NT2/D1 (cell line): ENCODE measurements around the gene CD300H.
A peak's percentile ranks its signal among the peaks of the same experiment; 100 is the strongest.

ENCODE experiments used
- DNase-seq: peaks from one replicate; pipeline ENCODE4 v3.0.0-alpha.2; 2011; ENCODE audit warnings: low read depth, low spot score
- H3K27me3 ChIP-seq: 2 replicates; pipeline ENCODE4 v1.6.0; 2011; ENCODE audit warnings: mild to moderate bottlenecking; ENCODE audit not compliant: insufficient read length, insufficient read depth
- H3K36me3 ChIP-seq: 2 replicates; pipeline ENCODE4 v1.6.1; 2011; ENCODE audit warnings: mild to moderate bottlenecking, low read length, mixed read lengths; ENCODE audit not compliant: insufficient read depth, insufficient read length
- H3K4me1 ChIP-seq: 2 replicates; pipeline ENCODE4 v1.5.1; 2011; ENCODE audit not compliant: insufficient read depth, insufficient read length
- H3K4me3 ChIP-seq: 2 replicates; pipeline ENCODE4 v1.5.1; 2011; ENCODE audit warnings: low read depth; ENCODE audit not compliant: insufficient read length
- H3K9ac ChIP-seq: 2 replicates; pipeline ENCODE4 v1.6.0; 2011; ENCODE audit warnings: low read depth; ENCODE audit not compliant: insufficient read length
- H3K9me3 ChIP-seq: 2 replicates; pipeline ENCODE4 v1.5.1; 2011; ENCODE audit warnings: mild to moderate bottlenecking, low read length; ENCODE audit not compliant: insufficient read depth
- SUZ12 ChIP-seq: IDR thresholded peaks from 2 replicates; pipeline ENCODE4 v1.6.1; 2011; ENCODE audit not compliant: insufficient read length, insufficient read depth; ENCODE audit errors: extremely low read depth
- YY1 ChIP-seq: IDR thresholded peaks from 2 replicates; pipeline ENCODE4 v1.6.1; 2011; ENCODE audit not compliant: insufficient read length, insufficient read depth
- ZNF274 ChIP-seq: IDR thresholded peaks from 2 replicates; pipeline ENCODE4 v1.6.1; 2011; ENCODE audit warnings: mild to moderate bottlenecking, low read depth, low read length

Gene CD300H

DNA sequence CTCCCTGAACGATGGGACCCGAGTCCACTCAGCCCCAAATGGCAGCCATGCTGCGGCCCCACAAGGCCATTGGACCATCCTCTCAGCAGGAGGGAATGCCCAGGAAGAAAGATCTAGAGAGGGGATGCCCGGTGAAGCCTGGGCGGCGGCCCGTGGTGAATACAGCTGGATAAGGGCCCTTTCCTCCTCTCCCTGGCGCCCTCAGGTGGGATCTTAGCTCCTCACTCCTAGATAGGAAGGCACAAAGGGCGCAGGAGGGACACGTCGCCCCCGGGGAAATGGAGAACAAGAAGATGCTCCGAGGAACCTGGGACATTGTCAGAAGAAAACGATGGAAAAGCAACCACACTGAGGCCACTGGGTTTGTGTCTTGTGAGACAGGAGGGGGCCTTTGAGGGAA is 23.9 kb downstream of the CD300H start:
- Histone ChIP-seq H3K36me3 (no peaks in the 10 kb centered on the region), H3K9ac (no peak overlapping the region), H3K9me3 (no peaks in the 10 kb centered on the region), H3K4me3 (no peak overlapping the region), H3K27me3 (no peaks in the 10 kb centered on the region), H3K4me1 (no peaks in the 10 kb centered on the region)
- no peak for DNase-seq
- TF ChIP-seq YY1 (no peak), ZNF274 (no peak), SUZ12 (no peak)

DNA sequence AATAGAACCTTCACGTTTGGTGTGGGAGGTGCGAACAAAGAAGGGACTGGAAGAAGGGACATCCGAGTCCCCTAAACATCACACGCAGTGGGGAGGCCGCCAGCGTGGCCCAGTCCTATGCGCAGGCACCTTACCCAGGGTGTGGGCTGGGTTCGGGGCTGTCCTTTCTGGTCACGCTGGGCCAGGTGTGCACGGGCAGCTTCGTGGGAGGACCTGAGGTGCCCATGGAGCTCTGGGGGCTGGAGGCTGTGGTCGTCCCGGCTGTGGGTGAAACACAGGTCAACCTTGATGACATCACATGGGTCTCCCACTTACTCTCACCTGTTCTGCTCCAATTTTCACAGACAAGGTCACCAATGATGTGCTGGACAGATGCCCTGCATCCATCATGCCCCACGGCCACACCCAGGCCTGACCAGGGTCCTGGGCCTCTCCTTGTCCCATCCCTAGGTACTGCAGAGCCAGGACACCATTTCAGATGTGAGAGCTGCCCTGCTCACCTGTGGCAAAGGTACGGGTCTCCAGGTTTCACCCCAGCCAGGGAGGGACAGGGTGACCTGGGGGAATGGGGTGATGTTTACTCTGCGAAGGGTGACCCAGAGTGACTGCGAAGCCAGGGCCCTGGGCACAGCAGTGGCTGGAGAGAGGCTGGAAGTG is 24.5 kb downstream of the CD300H start:
- TF ChIP-seq SUZ12: no peak
- no peak for TF ChIP-seq YY1
- no peak for TF ChIP-seq ZNF274
- no peaks in the 10 kb centered on the region for H3K36me3 ChIP-seq
- no peak overlapping the region for H3K4me3 ChIP-seq
- H3K27me3 ChIP-seq: no peaks in the 10 kb centered on the region
- no peaks in the 10 kb centered on the region for H3K9me3 ChIP-seq
- H3K9ac ChIP-seq: no peak overlapping the region
- no peak for DNase-seq
- no peaks in the 10 kb centered on the region for H3K4me1 ChIP-seq

- Histone ChIP-seq H3K4me3 (no peak overlapping the region), H3K27me3 (no peaks in the 10 kb centered on the region), H3K4me1 (no peaks in the 10 kb centered on the region), H3K36me3 (no peaks in the 10 kb centered on the region), H3K9ac (no peak overlapping the region), H3K9me3 (no peaks in the 10 kb centered on the region)
- DNase-seq: no peak
- no peak for TF ChIP-seq YY1
- TF ChIP-seq SUZ12: no peak
- TF ChIP-seq ZNF274: no peak
Measured at GRCh38 chr17:74542166-74542565, 25.1 kb downstream of the CD300H start.

GRCh38 chr17:74541176-74542111 is 25.9 kb downstream of the CD300H start:
- H3K27me3 ChIP-seq: no peaks in the 10 kb centered on the region
- H3K4me3 ChIP-seq: no peak overlapping the region
- H3K4me1 ChIP-seq: no peaks in the 10 kb centered on the region
- H3K36me3 ChIP-seq: no peaks in the 10 kb centered on the region
- TF ChIP-seq YY1 (no peak), ZNF274 (no peak), SUZ12 (no peak)
- H3K9ac ChIP-seq: no peak overlapping the region
- H3K9me3 ChIP-seq: no peaks in the 10 kb centered on the region
- DNase-seq: no peak

DNA sequence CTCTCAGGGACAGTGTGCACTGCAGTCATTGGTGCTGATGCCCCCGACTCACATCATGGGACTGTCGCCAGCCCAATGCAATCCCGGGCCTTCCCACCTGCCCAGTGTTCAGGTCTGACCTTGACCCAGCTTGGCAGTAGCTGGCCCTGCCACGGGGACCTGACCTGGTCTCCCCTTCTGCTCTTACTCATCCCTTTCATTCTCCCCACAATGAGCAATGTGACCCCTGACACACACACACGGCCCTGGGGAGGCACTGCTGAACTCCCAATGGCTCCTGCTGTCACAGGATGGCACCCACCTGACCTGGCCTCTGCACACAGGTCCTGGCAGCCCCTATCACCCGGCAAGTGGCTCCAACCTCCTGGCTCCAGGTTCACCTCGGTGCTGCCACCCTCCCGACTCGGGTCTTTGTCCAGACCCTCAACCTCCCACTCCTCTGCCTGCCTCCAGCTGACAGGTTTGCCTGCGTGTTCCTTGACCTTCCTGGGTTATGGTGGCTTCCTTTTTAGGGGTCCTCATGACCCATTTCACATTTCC is 28.0 kb downstream of the CD300H start:
- Histone ChIP-seq H3K9ac (no peak overlapping the region), H3K36me3 (no peaks in the 10 kb centered on the region), H3K4me3 (no peak overlapping the region), H3K9me3 (peaks cover 8% of the 10 kb centered on the region; the same call in 1 of the 2 replicates), H3K27me3 (no peaks in the 10 kb centered on the region), H3K4me1 (no peaks in the 10 kb centered on the region)
- DNase-seq: no peak
- TF ChIP-seq YY1 (no peak), ZNF274 (no peak), SUZ12 (no peak)

- H3K4me3 ChIP-seq: no peak overlapping the region
- H3K9ac ChIP-seq: no peak overlapping the region
- TF ChIP-seq ZNF274: no peak
- no peak for TF ChIP-seq YY1
- H3K27me3 ChIP-seq: no peaks in the 10 kb centered on the region
- peaks cover 14% of the 10 kb centered on the region; the same call in 1 of the 2 replicates for H3K9me3 ChIP-seq
- DNase-seq: no peak
- no peaks in the 10 kb centered on the region for H3K4me1 ChIP-seq
- no peaks in the 10 kb centered on the region for H3K36me3 ChIP-seq
Measured at GRCh38 chr17:74536890-74537289, 30.4 kb downstream of the CD300H start.

DNA sequence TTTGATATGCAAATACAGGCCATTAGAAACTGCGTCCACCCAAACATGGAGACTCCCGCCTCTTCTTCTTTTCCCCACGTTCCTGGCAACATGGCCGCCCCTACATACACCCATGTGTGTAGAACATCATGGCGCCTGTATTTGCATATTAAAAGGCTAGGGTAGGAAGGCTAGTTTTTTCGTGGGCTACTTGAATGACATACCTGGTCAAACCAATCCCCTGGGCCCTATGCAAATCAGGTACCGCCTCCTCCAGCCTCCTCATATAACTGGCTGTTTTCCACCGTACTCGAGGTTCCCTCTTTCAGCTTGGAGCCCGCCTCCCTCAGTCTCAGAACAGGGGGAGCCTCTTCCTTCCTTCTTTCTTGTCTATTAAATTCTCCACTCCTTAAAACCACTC is 35.2 kb downstream of the CD300H start:
- H3K9me3 ChIP-seq: peaks cover 14% of the 10 kb centered on the region; the same call in 1 of the 2 replicates
- H3K4me3 ChIP-seq: peak overlapping the region; percentile 9
- H3K4me1 ChIP-seq: no peaks in the 10 kb centered on the region
- TF ChIP-seq YY1 (peak; percentile 77), SUZ12 (no peak), ZNF274 (no peak)
- no peaks in the 10 kb centered on the region for H3K27me3 ChIP-seq
- no peaks in the 10 kb centered on the region for H3K36me3 ChIP-seq
- peak; percentile 76 for DNase-seq
- no peak overlapping the region for H3K9ac ChIP-seq
